NCI-H748 (cell line): ENCODE results near the gene IQSEC1.

ENCODE experiments used
- DNase-seq: peaks from one replicate; lab custom pipeline; 2025; ENCODE audit not compliant: unreplicated experiment; lab: John Stamatoyannopoulos, UW

IQSEC1 gene

DNA sequence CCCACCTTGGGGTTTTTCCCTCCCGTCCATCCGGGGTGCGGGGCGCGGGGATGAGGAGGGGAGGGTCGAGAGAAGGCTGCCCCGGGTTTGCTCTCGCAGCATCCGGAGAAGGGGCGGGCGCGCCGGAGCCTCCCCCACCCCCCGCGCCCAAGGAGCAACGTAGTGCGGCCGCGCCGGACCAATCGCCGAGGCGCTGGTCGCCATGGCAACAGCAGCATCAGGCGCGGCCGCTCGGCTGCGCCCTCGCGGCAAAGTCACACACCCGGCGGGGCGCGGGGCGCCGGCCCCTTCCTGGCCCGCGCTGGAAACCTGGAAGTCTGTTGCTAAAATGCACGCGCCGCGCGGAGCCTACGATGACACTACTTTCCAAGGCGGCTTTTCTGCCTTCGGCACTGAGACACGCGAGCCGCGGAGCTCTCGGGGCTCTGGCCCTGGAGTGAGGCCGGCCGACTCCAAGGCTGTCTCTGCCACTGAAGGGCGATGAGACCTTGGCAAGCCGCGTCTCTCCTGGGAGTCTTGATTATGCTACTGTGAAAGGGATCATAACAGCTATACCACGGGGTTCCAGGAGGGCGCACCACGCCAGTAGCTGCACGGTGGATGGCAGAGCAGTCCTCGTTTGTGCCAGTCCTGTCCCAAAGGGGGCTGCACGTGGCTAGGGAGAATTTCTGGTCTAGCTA, at the start of gene IQSEC1:
Gene IQSEC1 (minus strand): TSS at position 104 of the 680 bp plus-strand sequence. CDS start 415 bp downstream, outside the sequence.
- DNase-seq, result peak; percentile 90

DNA sequence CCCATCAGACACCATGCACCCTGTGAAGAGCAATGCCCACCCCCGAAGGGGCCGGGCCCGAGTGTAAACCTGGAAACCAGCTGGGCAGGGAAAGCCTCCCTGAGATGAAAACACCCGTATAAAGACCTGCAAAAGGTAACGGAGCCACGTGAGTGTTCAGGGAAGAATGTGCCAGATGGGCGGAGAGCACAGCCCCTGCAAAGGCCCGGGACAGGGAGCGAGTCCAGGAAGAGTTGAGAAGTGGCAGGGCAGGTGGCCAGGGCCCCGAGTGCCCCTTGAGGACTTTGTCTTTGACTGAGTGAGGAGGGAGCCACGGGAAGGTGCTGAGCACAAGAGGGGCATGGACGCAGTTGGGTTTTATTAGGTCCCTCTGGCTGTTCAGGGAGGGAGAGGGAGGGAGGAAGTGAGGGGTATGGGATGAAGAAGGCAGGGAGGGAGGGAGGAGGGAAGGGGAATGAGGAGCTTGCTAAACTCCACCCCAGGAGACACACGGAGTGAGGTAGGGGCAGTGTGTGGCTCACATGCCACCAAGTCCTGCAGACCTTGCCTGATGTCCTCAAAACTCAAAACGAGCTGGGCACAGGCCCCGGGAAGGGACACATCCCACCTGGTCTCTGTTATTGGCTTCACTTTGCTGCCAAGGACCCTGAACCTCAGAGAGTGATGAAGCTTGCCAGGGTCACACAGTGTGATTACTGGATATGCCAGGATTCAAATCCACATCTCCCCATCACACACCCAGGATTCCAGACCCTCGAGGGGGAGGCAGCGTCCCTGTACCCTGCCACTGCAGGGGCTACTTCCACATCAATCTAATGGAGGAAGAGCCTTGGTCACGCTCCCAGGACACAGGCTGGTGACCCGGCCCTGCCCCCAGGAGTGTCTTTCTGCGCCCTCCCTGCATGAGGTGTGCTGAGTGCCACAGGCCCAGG, 49.1 kb upstream of the IQSEC1 start:
- no peak for DNase-seq

DNA sequence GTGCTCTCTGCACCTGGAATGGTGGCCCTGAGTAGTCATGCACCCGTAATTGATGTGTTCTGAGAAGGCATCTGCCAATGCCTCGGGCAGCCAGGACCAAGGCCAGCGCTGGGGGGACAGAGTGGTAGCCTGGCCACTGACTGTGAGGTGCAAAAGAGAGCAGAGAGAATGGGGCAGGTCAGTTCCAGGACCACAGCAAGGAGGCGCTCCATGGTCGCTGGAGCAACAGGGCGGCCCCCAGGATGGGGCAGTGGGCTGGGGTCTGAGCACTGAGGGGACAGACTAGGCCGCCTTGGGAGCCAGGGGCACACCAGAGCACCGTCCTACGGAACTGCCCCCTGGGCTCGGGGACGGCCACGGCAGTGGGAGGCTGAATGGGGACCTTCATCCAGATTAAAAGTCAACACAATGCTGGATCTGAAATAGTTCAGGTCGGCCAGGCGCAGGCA, 48.3 kb upstream of the IQSEC1 start:
- no peak for DNase-seq

DNA sequence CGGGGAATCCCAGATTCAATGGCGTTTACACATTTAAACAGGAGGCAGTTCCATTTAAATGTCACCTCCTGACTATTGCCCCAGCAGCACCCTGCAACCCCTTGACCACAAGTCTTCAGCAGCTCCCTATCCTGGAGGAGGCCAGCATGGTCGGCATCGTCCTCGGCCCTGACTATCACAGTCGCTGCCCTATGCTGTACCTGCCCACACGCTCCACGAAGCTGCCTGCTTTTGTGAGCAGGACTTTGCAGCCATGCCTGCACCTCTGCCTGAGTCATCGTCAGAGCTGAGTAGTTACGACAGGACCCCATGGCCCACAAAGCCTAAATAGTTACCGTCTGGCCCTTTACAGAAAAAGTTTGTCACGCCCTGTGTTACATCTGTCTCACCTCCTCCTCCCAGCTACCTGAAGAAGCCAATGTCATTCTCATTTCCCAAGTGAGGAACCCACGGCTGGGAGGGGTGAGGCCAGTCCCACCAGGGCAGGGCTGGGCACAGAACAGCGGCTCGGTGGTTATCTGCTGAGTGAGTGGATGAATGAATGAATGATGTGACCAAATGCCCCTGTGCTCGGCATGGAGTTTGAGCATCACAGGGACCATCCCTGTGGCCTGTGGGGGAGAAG, 47.8 kb upstream of the IQSEC1 start:
- no peak for DNase-seq

DNA sequence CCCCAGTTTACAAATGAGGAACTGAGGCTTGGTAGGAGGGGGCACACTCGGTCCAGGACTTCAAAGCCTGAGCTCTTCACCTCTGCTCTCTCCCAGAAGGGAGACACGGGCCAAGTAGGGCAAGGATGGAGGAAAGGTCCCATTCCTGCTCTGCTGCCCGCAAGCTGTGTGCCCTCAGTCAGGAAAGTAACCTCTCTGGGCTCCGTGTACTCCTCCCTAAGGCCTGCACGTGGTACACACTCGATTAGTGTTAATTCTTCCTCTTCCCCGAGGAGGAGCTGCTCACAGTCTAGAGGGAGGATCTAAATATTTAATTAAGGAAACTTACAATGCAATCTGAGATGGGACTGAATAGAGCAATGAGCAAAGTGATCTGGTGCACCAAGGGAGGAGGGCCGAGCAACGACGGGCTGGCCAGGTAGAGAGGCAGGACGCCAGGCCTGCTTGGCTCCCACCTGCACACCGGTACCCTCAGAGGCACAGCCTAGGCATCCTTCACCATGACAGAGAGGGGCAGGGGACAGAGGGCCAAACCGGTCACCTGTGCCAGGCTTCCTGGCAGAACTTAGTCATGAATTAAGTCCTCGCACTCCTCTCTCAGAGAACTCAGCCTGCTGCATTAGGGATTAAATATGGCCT, 47.2 kb upstream of the IQSEC1 start:
- no peak for DNase-seq

DNA sequence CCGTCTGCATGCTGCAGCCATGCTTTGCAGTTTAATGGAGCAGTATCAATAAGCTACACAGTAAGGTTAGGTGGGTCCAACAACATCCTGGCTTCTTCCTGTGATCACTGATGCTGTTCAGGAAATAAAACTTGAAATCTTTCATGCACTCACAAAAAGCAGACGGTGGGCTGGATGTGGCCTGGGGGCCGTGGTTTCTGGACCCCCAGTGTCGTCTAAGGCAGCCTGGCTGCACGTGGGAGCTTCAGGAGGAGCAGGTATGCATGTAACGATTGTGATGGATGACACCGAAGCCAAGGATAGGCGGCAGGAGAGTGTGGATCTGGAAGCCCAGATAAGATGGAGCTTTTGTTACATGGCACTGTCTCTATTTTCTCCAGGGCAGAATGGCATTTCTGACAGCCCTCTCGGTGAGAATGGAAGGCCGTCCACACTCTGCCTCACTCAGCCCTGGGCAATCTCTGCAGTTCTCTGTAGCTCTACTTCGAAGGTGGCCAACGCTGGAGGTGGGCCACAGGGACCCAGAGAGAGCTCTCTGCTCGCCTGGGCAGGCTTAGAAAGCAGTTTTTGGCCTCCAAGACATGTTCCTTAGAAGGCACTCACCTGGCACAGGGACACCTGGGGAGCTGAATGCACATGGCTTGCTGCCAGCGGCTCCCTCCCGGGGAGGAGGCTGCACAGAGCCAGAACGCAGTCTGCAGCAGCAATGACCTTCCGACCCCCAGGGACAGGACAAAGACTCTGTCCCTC, 46.4 kb upstream of the IQSEC1 start:
- no peak for DNase-seq

DNA sequence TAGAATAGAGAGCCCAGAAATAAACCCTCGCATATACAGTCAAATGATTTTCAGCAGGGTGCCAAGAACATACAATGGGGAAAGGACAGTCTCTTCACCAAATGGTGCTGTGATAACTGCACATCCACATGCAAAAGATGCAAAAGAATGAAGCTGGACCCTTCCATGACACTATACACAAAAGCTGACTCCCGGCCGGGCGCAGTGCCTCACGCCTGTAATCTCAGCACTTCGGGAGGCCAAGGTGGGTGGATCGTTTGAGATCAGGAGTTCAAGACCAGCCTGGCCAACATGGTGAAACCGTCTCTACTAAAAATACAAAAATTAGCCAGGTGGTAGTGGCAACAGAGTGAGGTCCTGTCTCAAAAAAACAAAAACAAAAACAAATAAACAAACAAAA, 43.2 kb upstream of the IQSEC1 start:
- no peak for DNase-seq

DNA sequence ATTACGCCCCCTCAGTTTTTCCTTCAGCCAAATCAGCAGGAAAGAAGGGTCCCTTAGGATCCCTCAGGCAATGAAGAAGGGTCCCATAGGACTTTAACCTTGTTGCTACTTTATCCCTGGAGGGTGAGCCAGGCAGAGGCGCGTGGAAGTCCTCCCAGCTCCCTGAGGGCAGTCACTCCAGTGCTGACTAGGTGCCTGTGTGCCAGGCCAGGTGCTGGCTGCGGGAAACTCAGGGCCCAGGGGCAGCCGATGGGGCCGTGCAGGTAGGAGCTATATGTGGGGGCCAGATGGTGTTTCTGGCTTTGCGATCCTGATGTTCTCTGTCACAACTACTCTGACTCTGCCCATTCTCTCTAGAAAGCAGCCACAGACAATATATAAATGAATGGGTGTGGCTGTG, 42.8 kb upstream of the IQSEC1 start:
- no peak for DNase-seq

DNA sequence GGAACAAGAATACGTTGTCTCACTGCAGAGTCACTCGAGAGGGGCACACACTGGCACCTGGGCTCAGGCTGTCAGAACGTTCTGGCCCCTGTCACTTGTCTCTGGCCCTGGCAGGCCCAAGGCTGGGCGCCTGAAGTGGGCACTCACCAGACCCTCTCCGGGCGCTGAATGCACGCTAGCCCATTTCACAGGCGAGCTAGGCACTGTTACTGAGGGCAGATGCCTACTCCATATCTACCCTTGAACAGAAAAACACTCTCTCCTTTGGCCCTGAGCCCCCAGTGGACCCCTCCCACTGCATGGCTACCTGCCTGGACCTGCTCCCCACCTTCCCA, 42.3 kb upstream of the IQSEC1 start:
- no peak for DNase-seq

DNA sequence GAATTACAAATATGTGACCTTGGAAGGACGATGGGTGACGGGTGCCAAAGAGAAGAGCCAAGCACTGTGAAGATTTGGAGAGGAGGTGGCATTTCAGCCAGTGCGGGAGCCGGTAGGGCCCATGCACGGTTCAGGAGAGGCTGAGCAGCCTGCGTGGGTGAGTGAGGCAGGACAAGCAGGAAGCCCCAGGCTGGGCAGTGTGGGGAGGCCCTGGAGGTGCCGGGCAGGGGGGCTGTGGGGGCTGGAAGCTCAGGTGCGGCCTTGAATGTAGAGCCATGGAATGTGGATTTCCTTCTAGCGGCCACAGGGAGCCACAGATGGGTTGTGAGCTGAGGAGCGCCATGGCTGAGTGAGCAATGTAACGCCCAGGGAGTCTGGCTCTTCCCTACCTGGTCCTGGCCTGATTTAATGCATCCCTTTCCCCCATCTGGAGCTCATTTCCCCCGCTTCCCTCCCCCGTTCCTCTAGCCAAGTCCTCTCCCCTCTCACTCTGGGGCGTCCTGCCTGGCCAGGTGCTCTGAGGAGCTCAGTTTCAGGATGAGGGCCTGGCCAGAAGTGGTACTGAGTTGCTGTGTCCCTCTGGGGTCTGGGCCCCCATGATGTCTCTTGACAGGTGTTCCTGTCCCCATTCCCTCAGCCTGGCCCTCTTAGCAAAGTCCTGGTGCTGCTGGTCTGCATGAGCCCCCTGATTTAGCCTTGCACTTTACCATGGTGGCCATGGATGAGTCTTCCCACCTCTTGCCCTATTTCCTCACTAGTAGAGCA, 41.8 kb upstream of the IQSEC1 start:
- DNase-seq, result no peak

DNA sequence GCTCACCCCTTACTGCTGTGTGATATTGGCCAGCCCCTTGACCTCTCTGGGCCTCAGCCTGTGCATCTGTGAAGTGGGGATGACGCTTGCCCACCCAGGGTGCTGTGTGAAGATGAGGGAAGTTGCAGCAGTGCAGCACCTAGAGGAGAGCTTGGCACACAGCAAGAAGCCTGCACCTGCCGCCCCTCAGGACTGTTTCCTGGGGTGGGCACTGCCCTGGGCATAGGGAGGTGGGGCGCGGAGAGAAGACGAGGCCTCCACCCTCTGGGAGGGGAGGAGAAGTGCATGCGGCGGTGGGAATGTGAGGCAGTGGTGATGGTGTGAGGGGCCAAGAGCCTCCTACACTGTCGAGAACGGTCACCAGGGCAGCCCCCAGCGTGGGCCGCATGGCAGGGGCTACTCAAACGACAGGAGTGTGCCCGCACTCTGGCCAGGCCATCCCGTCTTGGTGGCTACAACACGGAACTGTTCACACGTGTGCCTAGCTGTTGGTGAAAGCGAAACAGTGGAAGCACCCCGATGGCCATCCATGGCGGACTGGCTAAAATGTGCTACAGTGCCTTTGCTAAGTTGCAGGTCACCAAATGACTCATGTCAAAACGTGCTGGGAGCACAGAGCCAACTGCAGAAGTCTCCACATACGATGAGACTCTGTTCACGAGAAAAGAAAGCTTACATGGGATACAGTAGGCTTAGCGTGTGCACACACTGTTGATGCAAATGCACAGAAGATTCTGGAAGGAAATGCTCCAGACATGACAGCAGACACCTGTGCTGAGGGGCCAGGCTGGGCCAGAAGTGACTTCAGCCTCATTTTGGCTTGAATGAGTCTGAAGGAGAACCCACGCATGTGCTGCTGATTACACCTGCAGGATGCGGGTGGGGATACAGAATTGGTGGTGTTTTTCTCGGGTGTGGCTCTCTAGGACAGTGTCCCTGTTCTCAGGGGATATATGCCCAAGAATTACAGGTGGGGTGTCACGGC, 40.4 kb upstream of the IQSEC1 start:
- DNase-seq, result no peak

DNA sequence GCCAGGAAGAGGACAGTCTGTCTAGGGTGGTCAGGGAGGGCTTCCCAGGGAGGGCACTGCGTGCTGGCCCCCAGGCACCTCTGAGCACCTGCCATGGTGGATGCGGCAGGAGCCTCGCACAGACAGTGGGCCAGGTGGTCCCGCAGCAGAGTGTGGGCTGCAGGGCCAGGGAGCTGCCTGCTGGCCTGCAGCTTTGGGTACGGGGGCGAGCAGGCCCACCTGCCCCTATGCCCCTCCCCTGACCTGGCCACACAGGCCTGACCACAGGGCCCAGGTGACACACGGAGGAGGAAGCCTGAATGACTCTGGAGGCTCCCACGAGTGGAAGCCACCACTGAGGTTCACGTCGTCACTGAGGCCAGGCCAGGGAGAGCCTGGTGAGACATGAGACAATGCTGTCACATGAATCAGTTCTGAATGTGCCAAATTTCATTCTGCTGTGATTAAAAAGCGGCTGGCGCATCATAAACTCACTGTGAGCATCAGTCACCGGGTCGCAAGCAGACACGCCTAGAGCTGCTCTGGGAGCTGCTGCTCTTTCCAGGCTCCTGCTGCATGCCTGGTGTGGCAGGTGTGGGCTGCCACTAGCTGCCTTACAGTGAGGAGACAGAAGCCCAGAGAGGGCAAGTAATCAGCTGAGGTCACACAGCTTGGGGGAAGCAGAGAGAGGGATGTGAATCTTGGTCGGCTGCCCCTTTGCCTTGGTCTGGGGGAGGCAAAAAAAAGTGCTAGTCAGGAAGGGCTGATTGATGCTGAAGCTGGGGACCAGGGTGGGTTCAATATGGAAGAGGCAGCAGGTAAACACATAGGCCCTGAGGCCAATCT, 39.5 kb upstream of the IQSEC1 start:
- DNase-seq, result peak; percentile 13

DNA sequence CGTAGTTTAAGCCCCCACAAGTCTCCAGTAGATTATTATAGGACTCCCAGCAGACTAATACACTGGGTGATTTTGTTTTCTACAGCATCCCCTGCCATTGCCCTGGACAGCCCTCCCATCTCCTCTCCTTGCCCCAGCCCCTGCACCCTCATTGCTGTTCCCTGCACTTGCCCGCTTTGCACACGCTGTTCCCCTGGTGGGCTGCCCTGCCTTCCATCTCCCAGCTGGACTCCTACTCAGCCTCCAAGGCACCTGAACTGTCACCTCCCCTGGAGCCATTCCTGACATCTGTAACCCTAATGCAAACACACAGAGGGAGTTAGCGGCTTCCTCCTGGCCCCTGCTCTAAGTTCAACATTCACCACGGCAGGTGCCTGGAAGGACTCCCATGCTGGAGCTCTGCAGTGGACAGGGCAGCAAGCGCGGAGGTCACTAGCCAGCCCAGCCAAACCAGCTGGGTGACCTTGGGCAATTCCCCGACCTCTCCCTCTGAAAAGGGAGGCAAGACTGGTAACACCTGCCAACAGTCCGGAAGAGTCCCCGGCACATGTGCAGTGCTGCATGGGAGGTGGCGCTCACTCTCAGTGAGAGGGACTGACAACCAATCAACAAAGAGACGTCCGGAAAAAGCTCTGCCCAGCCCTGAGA, 38.8 kb upstream of the IQSEC1 start:
- no peak for DNase-seq

DNA sequence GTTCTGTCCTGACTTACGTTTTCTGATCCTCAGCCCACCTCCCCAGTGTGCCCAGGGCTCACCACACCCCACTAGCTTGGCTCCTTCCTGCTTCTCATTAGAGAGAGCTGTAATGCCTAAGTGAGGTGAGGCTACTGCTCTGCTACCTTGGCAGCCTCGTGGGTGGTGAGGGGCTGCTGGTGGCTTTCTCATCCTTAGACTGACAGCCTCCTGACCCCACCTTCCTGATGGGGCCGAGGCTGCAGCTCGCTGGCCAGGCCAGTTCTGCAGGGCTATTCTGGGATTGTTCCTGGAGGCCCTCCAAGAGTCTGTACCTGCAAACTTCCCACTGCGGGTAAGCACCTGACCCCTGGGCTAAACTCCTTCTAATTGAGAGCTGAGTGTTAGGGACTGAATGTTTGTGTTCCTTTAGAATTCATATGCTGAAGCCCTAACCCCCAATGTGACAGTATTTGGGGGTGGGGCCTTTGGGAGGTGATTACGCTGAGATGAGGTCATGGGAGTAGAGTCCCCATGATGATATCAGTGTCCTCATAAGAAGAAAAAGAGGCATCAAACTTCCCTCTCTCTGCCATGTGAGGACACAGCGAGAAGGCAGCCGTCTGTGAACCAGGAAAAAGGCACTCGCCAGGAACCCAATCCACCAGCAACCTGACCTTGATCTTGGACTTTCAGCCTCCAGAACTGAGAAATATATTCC, 38.1 kb upstream of the IQSEC1 start:
- no peak for DNase-seq

DNA sequence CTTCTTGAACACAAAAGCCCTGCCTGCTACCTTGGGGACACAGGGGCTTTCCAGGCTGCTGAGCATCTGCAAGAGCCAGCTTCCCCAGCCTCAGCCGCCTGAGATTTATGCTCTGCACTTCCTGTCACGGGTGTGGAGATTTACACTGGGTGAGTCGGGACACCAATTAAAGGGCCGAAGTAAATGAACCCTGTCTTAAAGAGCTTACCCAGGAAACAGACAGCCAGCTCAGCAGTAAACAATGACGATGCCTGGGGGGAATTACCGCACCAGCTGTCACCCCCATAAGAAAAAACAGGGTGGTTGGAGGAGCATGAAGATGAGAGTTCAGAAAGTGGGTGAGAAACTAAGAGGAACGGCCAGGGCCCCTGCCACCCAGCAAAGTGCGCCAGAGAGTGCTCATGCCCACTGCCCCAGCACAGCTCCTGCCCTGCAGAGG, 37.5 kb upstream of the IQSEC1 start:
- DNase-seq, result no peak

DNA sequence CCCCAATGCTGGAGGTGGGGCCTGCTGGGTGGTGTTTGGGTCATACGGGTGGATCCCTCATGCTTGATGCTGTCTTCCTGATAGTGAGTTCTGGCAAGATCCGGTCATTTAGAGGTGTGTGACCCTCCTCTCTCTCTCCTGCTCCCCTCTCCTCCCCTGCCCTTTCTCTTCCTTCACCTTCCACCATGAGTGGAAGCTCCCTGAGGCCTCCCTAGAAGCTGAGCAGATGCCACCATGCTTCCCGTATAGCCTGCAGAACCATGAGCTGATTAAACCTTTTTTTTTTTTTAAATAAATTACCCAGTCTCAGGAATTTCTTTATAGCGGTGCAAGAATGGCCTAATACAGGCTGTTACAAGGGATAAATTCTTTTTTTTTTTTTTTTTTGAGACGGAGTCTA, 36.3 kb upstream of the IQSEC1 start:
- DNase-seq, result no peak

DNA sequence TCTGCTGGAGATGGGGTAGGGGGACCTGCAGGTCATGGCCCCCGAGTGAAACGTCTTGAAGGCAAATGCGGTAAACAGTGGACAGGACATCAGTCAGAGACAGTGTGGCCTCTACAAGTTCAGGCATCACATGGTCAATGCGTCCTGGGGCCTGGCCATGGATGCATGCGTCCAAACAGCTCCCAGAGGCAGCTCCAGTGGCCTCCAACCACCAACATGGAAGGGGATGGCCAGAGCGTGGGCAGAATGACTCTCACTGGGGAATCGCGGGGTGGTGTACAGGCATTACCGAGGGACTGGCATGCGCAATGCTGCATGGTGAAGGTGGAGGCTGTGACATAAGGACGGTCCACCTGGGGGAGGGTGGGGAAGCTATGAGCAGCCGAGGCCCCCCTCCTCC, 35.6 kb upstream of the IQSEC1 start:
- DNase-seq, result no peak
